HepG2 (cell line): ENCODE data around the gene JAK1. TPM values are rescaled to one million over a fixed set of nuclear protein-coding genes. Genes with fewer than 3 reads are reported as not detected.

ENCODE experiments used
- ATAC-seq: fragments of 200-7000 bp; cut with Tn5 transposase; 3 replicates; pipeline ENCODE4 v1.9.1; 2020; ENCODE audit warnings: mild to moderate bottlenecking, moderate library complexity
- BruUV-seq: library from RNA; stranded (reverse); fragments of 400-500 nt; replicated peaks from 2 replicates; lab custom pipeline; 2021; lab: Mats Ljungman, UMichigan
- CTCF ChIA-PET: fragments of 300-600 bp; formaldehyde crosslinking; extraction: SDS; loops from one replicate; lab custom pipeline; 2021; ENCODE audit warnings: low total read pairs, inconsistent platforms, low intra/inter-chr PET ratio; lab: Yijun Ruan, JAX
- POLR2A ChIA-PET: fragments of 350-600 bp; sonication (Branson Sonifier 250); formaldehyde crosslinking; loops from one replicate; lab custom pipeline; 2020; ENCODE audit warnings: antibody characterized with exemption, inconsistent platforms; lab: Yijun Ruan, JAX
- DNase-seq: peaks from one replicate; pipeline ENCODE4 v3.0.0-alpha.2; 2015; ENCODE audit warnings: low spot score
- FAIRE-seq: peaks from 3 replicates; lab custom pipeline; 2011; peaks lifted over from hg19 to GRCh38; lab: Jason Lieb, UNC
- H2AFZ ChIP-seq: one replicate; pipeline ENCODE4 v1.6.1; 2011; ENCODE audit warnings: low read length, inconsistent platforms
- H3K27ac ChIP-seq: fragments of 300-600 bp; 3 replicates; pipeline ENCODE4 v1.8.0; 2011; ENCODE audit warnings: mixed run types, mild to moderate bottlenecking, mixed read lengths, low read length, inconsistent platforms; ENCODE audit not compliant: insufficient read depth; ENCODE audit errors: extremely low read length
- H3K27me3 ChIP-seq, 2 experiments: fragments of 200-600 bp in 1 of 2; 2 replicates in 1 of 2; 3 replicates in 1 of 2; pipeline versions ENCODE4 v1.6.0 to v1.8.0; 2011; ENCODE audit warnings: low read length in 2 of 2, mild to moderate bottlenecking in 2 of 2, moderate library complexity in 2 of 2, inconsistent platforms in 1 of 2; ENCODE audit not compliant: insufficient read depth in 2 of 2, control insufficient read depth in 1 of 2
- H3K36me3 ChIP-seq, 2 experiments: fragments of 200-600 bp in 1 of 2; replicated peaks in 1 of 2; 2 replicates in 1 of 2; 3 replicates in 1 of 2; pipeline versions ENCODE4 v1.5.1 to v1.8.0; 2011; ENCODE audit warnings: low read length in 2 of 2, inconsistent platforms in 1 of 2; ENCODE audit not compliant: insufficient read depth in 2 of 2, control insufficient read depth in 1 of 2
- H3K4me1 ChIP-seq: 2 replicates; pipeline ENCODE4 v1.5.1; 2012; ENCODE audit warnings: low read length, inconsistent platforms; ENCODE audit not compliant: insufficient read depth
- H3K4me2 ChIP-seq: 2 replicates; pipeline ENCODE4 v1.6.0; 2011; ENCODE audit warnings: low read depth, low read length, inconsistent platforms
- H3K4me3 ChIP-seq, 3 experiments: fragments of 200-600 bp in 1 of 3; sonication (generic), shearing (Covaris generic) in 1 of 3; replicated peaks in 1 of 3; 2 replicates each; pipeline ENCODE4 v1.5.1; 2011 to 2016; ENCODE audit warnings: low read length in 3 of 3, inconsistent platforms in 2 of 3, low read depth in 2 of 3, mild to moderate bottlenecking in 2 of 3, control low read depth in 1 of 3, mixed read lengths in 1 of 3; ENCODE audit not compliant: insufficient read depth in 1 of 3
- H3K79me2 ChIP-seq: one replicate; pipeline ENCODE4 v1.6.1; 2011; ENCODE audit warnings: low read length, inconsistent platforms; ENCODE audit not compliant: insufficient read depth
- H3K9ac ChIP-seq: 2 replicates; pipeline ENCODE4 v1.6.0; 2011; ENCODE audit warnings: mild to moderate bottlenecking, low read depth, low read length, inconsistent platforms; ENCODE audit not compliant: insufficient read depth
- H3K9me3 ChIP-seq: 2 replicates; pipeline ENCODE4 v1.5.1; 2012; ENCODE audit warnings: mild to moderate bottlenecking, low read length
- H4K20me1 ChIP-seq: 2 replicates; pipeline ENCODE4 v1.6.0; 2011; ENCODE audit warnings: inconsistent platforms, mild to moderate bottlenecking, low read length, moderate library complexity; ENCODE audit not compliant: insufficient read depth
- FOXK1 ChIP-seq: sonication (generic); formaldehyde crosslinking; IDR thresholded peaks from 2 replicates; pipeline ENCODE4 v1.4.0; 2020; ENCODE audit warnings: low read depth, missing genetic modification reagents, borderline replicate concordance
- GRHL1 ChIP-seq: sonication (generic); formaldehyde crosslinking; conservative IDR thresholded peaks from 2 replicates; pipeline ENCODE4 v1.8.0; 2022; ENCODE audit warnings: missing genetic modification reagents
- HDAC6 ChIP-seq: fragments of 200-600 bp; sonication (generic); IDR thresholded peaks from 2 replicates; pipeline ENCODE4 v1.7.0; 2017; ENCODE audit warnings: mild to moderate bottlenecking, antibody characterized with exemption, low read length, low read depth
- ZNF232 ChIP-seq: sonication (generic); formaldehyde crosslinking; IDR thresholded peaks from 2 replicates; pipeline ENCODE4 v1.4.0; 2020; ENCODE audit warnings: missing genetic modification reagents, borderline replicate concordance
- ZNF276 ChIP-seq: sonication (generic); formaldehyde crosslinking; IDR thresholded peaks from 2 replicates; pipeline ENCODE4 v1.4.0; 2020; ENCODE audit warnings: mild to moderate bottlenecking, low read depth, missing genetic modification reagents
- ZNF652 ChIP-seq: IDR thresholded peaks from 2 replicates; pipeline ENCODE4 v1.6.1; 2016; ENCODE audit warnings: low read depth, borderline replicate concordance
- WGBS: methylation state at CpG from one replicate; pipeline ENCODE4 v1.1.6; 2017; ENCODE audit warnings: low lambda C conversion rate; 5-methylcytosine and 5-hydroxymethylcytosine counted together
- in situ Hi-C: cut with HindIII; loops from 2 replicates; pipeline ENCODE4 v1.10.0; 2017; ENCODE audit warnings: low pct_unique_long_range_greater_than_20kb; ENCODE audit not compliant: extremely low pct_ligation_motif_present
- intact Hi-C: fragments of 100-400 bp; cut with micrococcal nuclease; formaldehyde crosslinking; loops from one replicate; pipeline ENCODE4 v1.10.0; 2022; ENCODE audit not compliant: unreplicated experiment
- polyA plus RNA-seq, 8 experiments: library from polyadenylated mRNA; depleted of rRNA in 3 of 8; stranded (reverse) in 7 of 8; unstranded in 1 of 8; fragments of >200 nt; fragmentation: Illumina TruSeq in 4 of 8; extraction: Trizol in 4 of 8; gene quantifications; 2 replicates each; pipeline versions ENCODE4 v1.2.1 to v1.2.3, GENCODE V29; 2011 to 2016; ENCODE audit warnings: low read depth in 4 of 8, missing spikeins in 1 of 8, mixed read lengths in 1 of 8; ENCODE audit not compliant: insufficient read depth in 1 of 8
- total RNA-seq, 5 experiments: library from RNA; depleted of rRNA; stranded (reverse); fragments of >200 nt; fragmentation: Illumina TruSeq; extraction: Trizol; gene quantifications; 2 replicates each; pipeline ENCODE4 v1.2.3, GENCODE V29; 2016; ENCODE audit warnings: low read depth in 1 of 5

The JAK1 gene
- total and polyA plus RNA-seq, 2 of the 13 experiments (the other 11 are each of a cell fraction or from before 2014, with no cell fraction given): 23.9 to 42.4 TPM

DNA sequence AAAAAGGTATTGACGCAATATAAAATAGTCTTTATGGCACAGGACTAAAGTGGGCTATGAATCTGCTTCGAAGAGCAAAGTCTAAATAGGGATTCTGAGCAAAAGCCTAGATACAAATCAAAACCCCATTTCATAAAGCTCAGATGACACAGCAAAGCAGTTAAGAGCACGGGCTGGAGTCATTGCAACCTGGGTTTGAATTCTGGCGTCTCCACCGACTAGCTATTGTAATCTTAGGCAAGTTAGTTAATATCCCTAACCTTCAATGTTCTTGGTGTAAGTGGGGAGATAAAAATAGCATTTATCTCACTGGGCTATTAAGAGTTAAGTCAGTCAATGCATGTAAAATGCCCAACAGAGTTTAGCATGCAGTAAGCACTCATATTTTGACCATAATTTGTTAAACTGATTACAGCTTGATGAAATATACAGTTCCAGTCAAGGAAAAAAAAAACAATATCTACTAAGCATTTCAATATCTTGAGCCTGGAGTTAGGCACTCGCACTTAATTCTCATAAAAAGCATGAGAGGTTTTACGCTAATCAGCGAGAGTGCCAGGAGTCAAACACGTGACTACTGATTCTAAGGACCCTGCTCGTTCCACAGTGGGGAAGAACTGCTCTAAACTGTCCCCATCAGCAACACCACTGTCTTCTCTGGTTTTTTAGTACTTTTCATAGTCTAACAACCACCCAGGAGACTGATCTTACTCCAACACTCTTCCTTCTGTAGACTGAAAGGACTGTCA is 75.5 kb downstream of the JAK1 start:
- H3K36me3 ChIP-seq: no peaks in the 10 kb centered on the region
- no peak overlapping the region for H3K4me3 ChIP-seq
- no peak for TF ChIP-seq FOXK1 (CRISPR knock-in tag)
- TF ChIP-seq ZNF276: no peak
- TF ChIP-seq GRHL1 (CRISPR knock-in tag): no peak
- no peak for TF ChIP-seq ZNF232
- no peak for TF ChIP-seq ZNF652 (CRISPR knock-in tag)
- TF ChIP-seq HDAC6: no peak
- H3K9ac ChIP-seq: no peak overlapping the region
- peaks cover 15% of the 10 kb centered on the region for H3K4me1 ChIP-seq
- no peak for DNase-seq
- peaks cover 48% of the 10 kb centered on the region for H3K79me2 ChIP-seq
- POLR2A ChIA-PET: no interaction called here
- no peak for ATAC-seq
- H4K20me1 ChIP-seq: no peaks in the 10 kb centered on the region
- no peak for FAIRE-seq
- intact Hi-C loops: no loop called here
- H3K9me3 ChIP-seq: no peaks in the 10 kb centered on the region
- no peak overlapping the region for H3K27ac ChIP-seq
- no peak overlapping the region for H2AFZ ChIP-seq
- CTCF ChIA-PET: no interaction called here
- WGBS: 97% methylated on average over 10 of the region's 10 CpGs
- H3K4me2 ChIP-seq: no peak overlapping the region
- no TSS peak for BruUV-seq
- H3K27me3 ChIP-seq: no peaks in the 10 kb centered on the region
- in situ Hi-C loops: loop anchor here (10.0 kb wide), 1 partner anchor 74 kb away; the partner anchor contains the start of gene JAK1
